Upper lobe of left lung (tissue), 6 donors: ENCODE data around the gene RNF14. TPM values are rescaled to one million over a fixed set of nuclear protein-coding genes. Genes with fewer than 3 reads are reported as not detected.

ENCODE experiments used
- ATAC-seq, 2 donors: fragments of 200-7000 bp; cut with Tn5 transposase; one replicate each; pipeline ENCODE4 v1.9.1; 2022; ENCODE audit warnings: mild to moderate bottlenecking in 2 of 2, moderate library complexity in 2 of 2; ENCODE audit not compliant: low FRiP score in 2 of 2
- DNase-seq, 2 donors: peaks; one replicate each; pipeline ENCODE4 v3.0.0-alpha.2; 2019 to 2020
- H3K27ac ChIP-seq, 4 donors: fragments of 200-600 bp; sonication (generic); one replicate each; pipeline ENCODE4 v1.5.1; 2016 to 2019
- H3K27me3 ChIP-seq, 4 donors: fragments of 200-600 bp; sonication (generic); one replicate each; pipeline ENCODE4 v1.5.1; 2017 to 2019
- H3K36me3 ChIP-seq, 4 donors: fragments of 200-600 bp; sonication (generic); one replicate each; pipeline ENCODE4 v1.5.1; 2016 to 2019
- H3K4me1 ChIP-seq, 4 donors: fragments of 200-600 bp; sonication (generic); one replicate each; pipeline ENCODE4 v1.5.1; 2018 to 2019
- H3K4me3 ChIP-seq, 4 donors: fragments of 200-600 bp; sonication (generic); one replicate each; pipeline ENCODE4 v1.5.1; 2017 to 2019; ENCODE audit warnings: mild to moderate bottlenecking in 2 of 4, moderate library complexity in 1 of 4
- H3K9me3 ChIP-seq, 4 donors: fragments of 200-600 bp; sonication (generic); one replicate each; pipeline ENCODE4 v1.5.1; 2018 to 2019
- EP300 ChIP-seq, 4 donors: sonication (generic); formaldehyde crosslinking; IDR thresholded peaks; one replicate each; pipeline ENCODE4 v1.5.1; 2017; ENCODE audit warnings: antibody characterized with exemption in 4 of 4, control low read depth in 2 of 4
- POLR2A ChIP-seq, 4 donors: fragments of 450-650 bp; IDR thresholded peaks; one replicate each; pipeline ENCODE4 v1.5.1; 2016 to 2017; ENCODE audit warnings: antibody characterized with exemption in 4 of 4, mild to moderate bottlenecking in 2 of 4
- POLR2AphosphoS5 ChIP-seq, 2 donors: sonication (generic); formaldehyde crosslinking; IDR thresholded peaks; one replicate each; pipeline ENCODE4 v1.5.1; 2017; ENCODE audit warnings: antibody characterized with exemption in 2 of 2
- WGBS, 2 donors: methylation state at CpG; one replicate each; pipeline ENCODE4 v1.1.5; 2017 to 2018; 5-methylcytosine and 5-hydroxymethylcytosine counted together
- total RNA-seq, 6 donors: library from RNA; depleted of rRNA in 4 of 6; stranded (reverse); fragments of >200 nt in 4 of 6; gene quantifications; one replicate each; pipeline versions ENCODE4 v1.1.0 to v1.2.1, GENCODE V29; 2016 to 2021
- TF ChIP-seq, protein P1 (sequence below), 6 experiments: fragments of 450-650 bp in 4 of 6; fragments of 200-600 bp in 2 of 6; sonication (generic) in 2 of 6; IDR thresholded peaks; one replicate each; pipeline ENCODE4 v1.5.1; 2016 to 2019; ENCODE audit warnings: antibody characterized with exemption in 6 of 6
- donor health status: DM: no; HTN: no; CAD: no; lungs with moderate emphysema.
- donor health status: DM: no; HTN: yes; CAD: no; lungs with severe emphysema.

The RNF14 gene
- total RNA-seq, 6 donors from 2014 or later, result 20.3 to 54.6 (median 44.3) TPM

GRCh38 chr5:141989720-141990119, 20.8 kb downstream of the RNF14 start:
- Histone ChIP-seq H3K9me3 (no peaks in the 10 kb centered on the region), H3K4me3 (no peak overlapping the region), H3K27ac (no peak overlapping the region), H3K4me1 (no peaks in the 10 kb centered on the region), H3K36me3 (peaks cover 14 to 89% (median 48%) of the 10 kb centered on the region in 4 donors), H3K27me3 (no peaks in the 10 kb centered on the region)
- 0 to 51% methylated on average over 1 of the region's 1 CpG for WGBS, 2 donors
- TF ChIP-seq, protein P1, sequence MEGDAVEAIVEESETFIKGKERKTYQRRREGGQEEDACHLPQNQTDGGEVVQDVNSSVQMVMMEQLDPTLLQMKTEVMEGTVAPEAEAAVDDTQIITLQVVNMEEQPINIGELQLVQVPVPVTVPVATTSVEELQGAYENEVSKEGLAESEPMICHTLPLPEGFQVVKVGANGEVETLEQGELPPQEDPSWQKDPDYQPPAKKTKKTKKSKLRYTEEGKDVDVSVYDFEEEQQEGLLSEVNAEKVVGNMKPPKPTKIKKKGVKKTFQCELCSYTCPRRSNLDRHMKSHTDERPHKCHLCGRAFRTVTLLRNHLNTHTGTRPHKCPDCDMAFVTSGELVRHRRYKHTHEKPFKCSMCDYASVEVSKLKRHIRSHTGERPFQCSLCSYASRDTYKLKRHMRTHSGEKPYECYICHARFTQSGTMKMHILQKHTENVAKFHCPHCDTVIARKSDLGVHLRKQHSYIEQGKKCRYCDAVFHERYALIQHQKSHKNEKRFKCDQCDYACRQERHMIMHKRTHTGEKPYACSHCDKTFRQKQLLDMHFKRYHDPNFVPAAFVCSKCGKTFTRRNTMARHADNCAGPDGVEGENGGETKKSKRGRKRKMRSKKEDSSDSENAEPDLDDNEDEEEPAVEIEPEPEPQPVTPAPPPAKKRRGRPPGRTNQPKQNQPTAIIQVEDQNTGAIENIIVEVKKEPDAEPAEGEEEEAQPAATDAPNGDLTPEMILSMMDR (IDR thresholded peaks at IDR 0.05), result no peak
- TF ChIP-seq POLR2A (IDR thresholded peaks at IDR 0.05), result no peak
- no peak for TF ChIP-seq EP300 (IDR thresholded peaks at IDR 0.05)
- TF ChIP-seq POLR2AphosphoS5 (IDR thresholded peaks at IDR 0.05), result no peak
- DNase-seq, result no peak
- ATAC-seq, result no peak

DNA sequence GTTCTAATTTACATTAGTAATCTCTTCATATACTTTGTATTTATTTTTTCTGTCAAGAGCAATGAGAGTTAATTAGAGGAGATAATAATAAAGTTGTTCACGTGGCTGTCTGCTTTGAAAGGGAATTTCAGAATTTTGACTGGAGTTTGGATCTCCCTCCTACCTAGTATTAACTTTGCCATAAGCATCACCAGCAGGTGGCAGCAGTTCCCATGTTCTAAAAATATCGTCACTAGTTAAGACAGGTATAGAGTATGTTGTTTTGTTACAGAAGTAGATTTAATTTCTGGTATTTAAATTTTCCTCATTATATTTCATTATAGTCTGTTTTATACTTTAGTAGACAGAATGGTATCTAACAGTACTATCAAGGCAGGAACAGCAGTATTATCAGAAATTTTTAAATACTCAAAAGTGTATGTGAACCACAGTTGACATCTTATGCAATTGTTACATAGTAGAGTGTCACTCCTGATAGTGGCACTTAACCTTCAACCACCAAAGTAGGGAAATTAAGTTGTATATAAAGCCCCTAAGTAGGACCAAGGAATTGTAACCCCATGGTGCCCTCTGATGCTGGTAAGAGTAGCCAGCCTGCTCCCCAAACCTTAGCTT, 23.6 kb downstream of the RNF14 start:
- no peak for TF ChIP-seq POLR2AphosphoS5 (IDR thresholded peaks at IDR 0.05)
- TF ChIP-seq, protein P1 (IDR thresholded peaks at IDR 0.05), result peak in 5 of 6 experiments; percentile 69 to 78 (median 72)
- no peak for TF ChIP-seq POLR2A (IDR thresholded peaks at IDR 0.05)
- no peak for TF ChIP-seq EP300 (IDR thresholded peaks at IDR 0.05)
- 12 to 20% methylated on average over 2 of the region's 2 CpGs for WGBS, 2 donors
- H3K9me3 ChIP-seq, result no peaks in the 10 kb centered on the region
- ATAC-seq, result peak; percentile 68 to 78
- DNase-seq, result peak in 1 of 2 donors; percentile 73
- H3K4me1 ChIP-seq, result no peaks in the 10 kb centered on the region
- H3K27ac ChIP-seq, result no peak overlapping the region
- peaks cover 8 to 69% (median 29%) of the 10 kb centered on the region in 4 donors for H3K36me3 ChIP-seq
- no peak overlapping the region for H3K4me3 ChIP-seq
- H3K27me3 ChIP-seq, result no peaks in the 10 kb centered on the region

DNA sequence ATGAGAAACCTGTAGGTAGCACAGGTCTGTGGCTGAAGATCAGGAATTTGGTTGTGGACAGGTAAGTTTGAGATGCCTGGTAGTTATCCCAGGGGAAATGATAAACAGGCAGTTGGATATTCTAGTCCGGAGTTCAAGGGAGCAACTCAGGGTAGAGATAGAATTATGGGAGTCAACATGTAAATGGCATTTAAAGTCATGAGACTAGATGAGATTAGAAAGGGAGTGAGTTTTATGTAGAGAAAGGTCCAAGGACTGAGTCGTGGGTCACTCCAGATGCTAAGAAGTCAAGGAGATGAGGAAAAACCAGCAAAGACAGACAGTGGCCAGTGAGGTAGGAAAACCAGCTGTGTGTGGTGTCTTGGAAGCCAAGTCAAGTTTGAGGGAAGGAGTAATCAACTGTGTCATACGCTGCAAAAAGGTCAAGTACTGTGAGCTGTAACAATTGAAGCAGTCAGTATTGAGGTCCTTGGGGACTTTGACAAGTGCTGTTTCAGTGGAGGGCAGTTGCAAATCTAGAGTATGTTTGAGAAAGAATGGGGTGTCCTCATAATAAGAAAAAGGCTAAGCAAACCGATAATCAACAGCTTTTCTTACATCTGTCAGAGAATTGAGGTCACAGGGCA, 25.7 kb downstream of the RNF14 start:
- Histone ChIP-seq H3K4me1 (no peaks in the 10 kb centered on the region), H3K27ac (no peak overlapping the region), H3K36me3 (peaks cover 4 to 61% (median 20%) of the 10 kb centered on the region in 4 donors), H3K9me3 (no peaks in the 10 kb centered on the region), H3K4me3 (no peak overlapping the region), H3K27me3 (no peaks in the 10 kb centered on the region)
- DNase-seq (no peak), ATAC-seq (no peak)
- 60 to 74% methylated on average over 4 of the region's 4 CpGs for WGBS, 2 donors
- TF ChIP-seq POLR2A (IDR thresholded peaks at IDR 0.05) (no peak), POLR2AphosphoS5 (IDR thresholded peaks at IDR 0.05) (no peak), EP300 (IDR thresholded peaks at IDR 0.05) (no peak)
- TF ChIP-seq, protein P1 (IDR thresholded peaks at IDR 0.05), result no peak

DNA sequence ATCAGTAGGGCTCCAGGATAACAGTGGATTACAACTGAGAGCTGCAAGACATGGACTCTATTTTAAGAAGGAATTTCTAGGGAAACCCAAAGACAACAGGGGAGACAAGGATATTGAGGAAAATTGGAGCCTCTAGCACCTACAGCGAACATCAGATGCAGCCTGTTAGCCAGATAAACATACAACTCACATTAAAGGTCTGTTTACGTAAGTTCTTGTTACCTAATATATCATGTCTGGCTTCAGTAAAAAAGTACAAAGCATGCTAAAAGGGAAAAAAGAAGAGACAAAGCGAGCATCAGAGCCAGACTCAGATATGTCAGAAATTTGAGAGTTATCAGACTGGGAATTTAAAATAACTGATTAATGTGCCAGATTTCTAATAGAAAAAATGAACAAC, 26.8 kb downstream of the RNF14 start:
- H3K36me3 ChIP-seq, result peaks cover 4 to 52% (median 19%) of the 10 kb centered on the region in 4 donors
- DNase-seq (no peak), ATAC-seq (no peak)
- no peaks in the 10 kb centered on the region for H3K4me1 ChIP-seq
- no peaks in the 10 kb centered on the region for H3K27me3 ChIP-seq
- no peaks in the 10 kb centered on the region for H3K9me3 ChIP-seq
- no peak for TF ChIP-seq POLR2AphosphoS5 (IDR thresholded peaks at IDR 0.05)
- no peak for TF ChIP-seq POLR2A (IDR thresholded peaks at IDR 0.05)
- TF ChIP-seq, protein P1 (IDR thresholded peaks at IDR 0.05), result no peak
- TF ChIP-seq EP300 (IDR thresholded peaks at IDR 0.05), result no peak
- no peak overlapping the region for H3K4me3 ChIP-seq
- H3K27ac ChIP-seq, result no peak overlapping the region
- 93 to 96% methylated on average over 3 of the region's 3 CpGs for WGBS, 2 donors
